Neuronal stem cell (in vitro differentiated cells): ENCODE data around the gene CHEK1.

Experiments used
- DNase-seq: peaks from one replicate; pipeline ENCODE4 v3.0.0-alpha.2; 2013; ENCODE audit warnings: low spot score
- H2AFZ ChIP-seq: one replicate; pipeline ENCODE4 v1.6.1; 2013; ENCODE audit warnings: mild to moderate bottlenecking, low read length, inconsistent platforms
- H2AK5ac ChIP-seq: 2 replicates; pipeline ENCODE4 v1.6.1; 2013; ENCODE audit warnings: low read depth, mild to moderate bottlenecking, inconsistent platforms, low read length, moderate library complexity, mixed read lengths
- H2BK120ac ChIP-seq: 2 replicates; pipeline ENCODE4 v1.6.1; 2013; ENCODE audit warnings: low read depth, mild to moderate bottlenecking, inconsistent platforms, low read length, moderate library complexity, mixed read lengths
- H2BK12ac ChIP-seq: one replicate; pipeline ENCODE4 v1.6.1; 2013; ENCODE audit warnings: low read length, inconsistent platforms
- H2BK15ac ChIP-seq: 2 replicates; pipeline ENCODE4 v1.6.1; 2013; ENCODE audit warnings: mild to moderate bottlenecking, low read length, inconsistent platforms, mixed read lengths
- H2BK5ac ChIP-seq: one replicate; pipeline ENCODE4 v1.6.1; 2013; ENCODE audit warnings: inconsistent platforms, mild to moderate bottlenecking, low read length, moderate library complexity
- H3K14ac ChIP-seq: one replicate; pipeline ENCODE4 v1.6.1; 2013; ENCODE audit warnings: low read length, inconsistent platforms
- H3K18ac ChIP-seq: 2 replicates; pipeline ENCODE4 v1.6.1; 2013; ENCODE audit warnings: low read length, inconsistent platforms
- H3K23ac ChIP-seq: 2 replicates; pipeline ENCODE4 v1.6.1; 2013; ENCODE audit warnings: low read depth, mild to moderate bottlenecking, mixed read lengths, low read length, inconsistent platforms; ENCODE audit not compliant: poor library complexity
- H3K27ac ChIP-seq: replicated peaks from 3 replicates; pipeline ENCODE4 v1.5.1; 2013; ENCODE audit warnings: low read length, inconsistent platforms
- H3K27me3 ChIP-seq, 3 experiments: 2 replicates each; pipeline ENCODE4 v1.6.1; 2013; ENCODE audit warnings: low read length in 3 of 3, mild to moderate bottlenecking in 2 of 3, inconsistent platforms in 1 of 3, low read depth in 1 of 3, mixed read lengths in 1 of 3, moderate library complexity in 1 of 3; ENCODE audit not compliant: control insufficient read depth in 3 of 3, insufficient read depth in 3 of 3
- H3K36me3 ChIP-seq, 2 donors: replicated peaks in 1 of 2; 2 replicates each; pipeline ENCODE4 v1.6.1; 2013; ENCODE audit warnings: low read length in 2 of 2; ENCODE audit not compliant: control insufficient read depth in 2 of 2, insufficient read depth in 2 of 2
- H3K4ac ChIP-seq: 2 replicates; pipeline ENCODE4 v1.6.1; 2013; ENCODE audit warnings: inconsistent platforms, mild to moderate bottlenecking, low read length, moderate library complexity
- H3K4me1 ChIP-seq, 2 donors: 1 replicate in 1 of 2; 2 replicates in 1 of 2; pipeline ENCODE4 v1.6.1; 2013; ENCODE audit warnings: low read length in 2 of 2, low read depth in 1 of 2; ENCODE audit not compliant: control insufficient read depth in 2 of 2, insufficient read depth in 1 of 2
- H3K4me2 ChIP-seq: one replicate; pipeline ENCODE4 v1.6.1; 2013; ENCODE audit warnings: mild to moderate bottlenecking, low read length, inconsistent platforms; ENCODE audit not compliant: insufficient read depth, poor library complexity, severe bottlenecking
- H3K4me3 ChIP-seq, 2 donors: 2 replicates each; pipeline ENCODE4 v1.5.1; 2013; ENCODE audit warnings: low read length in 2 of 2, mild to moderate bottlenecking in 2 of 2, inconsistent platforms in 1 of 2, moderate library complexity in 1 of 2
- H3K79me1 ChIP-seq: one replicate; pipeline ENCODE4 v1.6.1; 2013; ENCODE audit warnings: low read depth, mild to moderate bottlenecking, inconsistent platforms, low read length, moderate library complexity
- H3K9ac ChIP-seq: one replicate; pipeline ENCODE4 v1.6.1; 2013; ENCODE audit warnings: mild to moderate bottlenecking, low read depth, low read length, inconsistent platforms; ENCODE audit not compliant: poor library complexity
- H3K9me3 ChIP-seq, 2 donors: replicated peaks in 1 of 2; 2 replicates each; pipeline versions ENCODE3 to v1.6.1; 2013; ENCODE audit warnings: low read length in 2 of 2, mild to moderate bottlenecking in 2 of 2, inconsistent platforms in 1 of 2, low read depth in 1 of 2, mixed read lengths in 1 of 2, moderate library complexity in 1 of 2; ENCODE audit not compliant: control insufficient read depth in 2 of 2, insufficient read depth in 1 of 2
- H4K8ac ChIP-seq: one replicate; pipeline ENCODE4 v1.6.1; 2013; ENCODE audit warnings: low read depth, mild to moderate bottlenecking, inconsistent platforms, low read length, moderate library complexity
- H4K91ac ChIP-seq: one replicate; pipeline ENCODE4 v1.6.1; 2013; ENCODE audit warnings: low read length, low read depth, mild to moderate bottlenecking, inconsistent platforms; ENCODE audit not compliant: poor library complexity
- WGBS, 2 donors: extraction: QIAGEN DNeasy Blood & Tissue Kit; methylation state at CpG; one replicate each; pipeline ENCODE4 v1.1.7; 2013; ENCODE audit warnings: missing lambda C conversion rate in 2 of 2, mixed read lengths in 1 of 2; ENCODE audit not compliant: insufficient read length in 2 of 2, insufficient replicate concordance in 1 of 2; ENCODE audit errors: extremely low coverage in 2 of 2; 5-methylcytosine and 5-hydroxymethylcytosine counted together

The CHEK1 gene

DNA sequence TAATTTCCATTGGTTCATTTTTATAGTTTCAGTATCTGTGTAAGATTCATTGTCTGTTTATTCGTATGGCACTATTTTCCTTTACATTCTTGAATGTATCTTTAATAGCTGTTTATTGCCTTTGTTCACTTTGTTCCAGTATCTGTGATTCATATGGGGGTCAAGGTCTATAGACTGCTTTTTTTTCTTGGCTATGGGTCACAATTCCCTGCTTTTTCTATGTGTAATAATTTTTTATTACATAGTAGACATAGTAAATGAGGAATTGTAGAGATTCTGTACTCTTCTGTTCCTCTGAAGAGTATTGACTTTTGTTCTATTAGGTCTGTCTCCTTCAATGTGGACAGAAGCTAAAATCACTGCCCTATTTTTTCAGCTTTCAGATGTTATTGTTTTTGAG, 45.2 kb downstream of the CHEK1 start:
- no peak overlapping the region for H2BK5ac ChIP-seq
- no peak overlapping the region for H3K14ac ChIP-seq
- H3K27ac ChIP-seq = no peak overlapping the region
- H3K4me3 ChIP-seq = no peak overlapping the region
- H2AK5ac ChIP-seq = no peak overlapping the region
- peaks cover 6 to 92% of the 10 kb centered on the region in 2 donors for H3K36me3 ChIP-seq
- H3K27me3 ChIP-seq = no peaks in the 10 kb centered on the region
- no peak overlapping the region for H2BK12ac ChIP-seq
- H3K79me1 ChIP-seq = peaks cover 2% of the 10 kb centered on the region
- no peak overlapping the region for H3K18ac ChIP-seq
- DNase-seq = no peak
- no peak overlapping the region for H4K8ac ChIP-seq
- H2BK15ac ChIP-seq = no peak overlapping the region
- H2BK120ac ChIP-seq = no peak overlapping the region
- H3K4me2 ChIP-seq = no peak overlapping the region
- no peak overlapping the region for H4K91ac ChIP-seq
- H3K23ac ChIP-seq = no peak overlapping the region
- no peak overlapping the region for H2AFZ ChIP-seq
- peaks cover 2 to 23% of the 10 kb centered on the region in 2 donors for H3K9me3 ChIP-seq
- no peaks in the 10 kb centered on the region for H3K4me1 ChIP-seq
- H3K9ac ChIP-seq = no peak overlapping the region
- no CpG with 5 or more reads among the region's 1 CpG for WGBS, 2 donors
- no peak overlapping the region for H3K4ac ChIP-seq

DNA sequence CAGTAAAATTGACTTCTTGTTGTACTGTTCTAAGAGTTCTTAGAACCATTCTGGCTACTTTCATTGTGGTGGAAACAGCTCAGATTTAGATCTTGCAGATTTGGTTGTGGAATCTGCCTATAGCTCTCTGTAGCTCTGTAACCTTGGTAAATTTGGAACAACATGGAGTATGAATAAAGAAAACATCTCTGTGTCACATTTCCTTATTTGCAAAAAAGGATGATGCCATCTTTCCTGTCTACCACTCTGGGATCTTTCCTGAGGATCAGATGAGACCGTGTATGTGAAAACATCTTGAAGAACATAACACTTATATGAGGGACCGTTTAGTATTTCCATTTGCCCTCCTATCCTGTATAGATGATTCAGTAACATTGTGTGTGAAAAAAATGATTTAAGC, 46.6 kb downstream of the CHEK1 start:
- Histone ChIP-seq H2AFZ (no peak overlapping the region), H2BK120ac (no peak overlapping the region), H3K4me1 (no peaks in the 10 kb centered on the region), H3K9ac (no peak overlapping the region), H2AK5ac (no peak overlapping the region), H3K27me3 (no peaks in the 10 kb centered on the region), H3K23ac (no peak overlapping the region), H2BK5ac (no peak overlapping the region), H2BK15ac (no peak overlapping the region), H3K14ac (no peak overlapping the region), H3K9me3 (peaks cover 2 to 9% of the 10 kb centered on the region in 2 donors), H3K4me3 (no peak overlapping the region), H3K4me2 (no peak overlapping the region), H3K27ac (no peak overlapping the region), H3K18ac (no peak overlapping the region), H4K8ac (no peak overlapping the region), H3K79me1 (peaks cover 2% of the 10 kb centered on the region), H3K36me3 (peaks cover 9 to 91% of the 10 kb centered on the region in 2 donors), H4K91ac (no peak overlapping the region), H3K4ac (no peak overlapping the region), H2BK12ac (no peak overlapping the region)
- DNase-seq = no peak
- whole genome bisulfite sequencing, 2 donors = no CpG with 5 or more reads among the region's 2 CpGs

DNA sequence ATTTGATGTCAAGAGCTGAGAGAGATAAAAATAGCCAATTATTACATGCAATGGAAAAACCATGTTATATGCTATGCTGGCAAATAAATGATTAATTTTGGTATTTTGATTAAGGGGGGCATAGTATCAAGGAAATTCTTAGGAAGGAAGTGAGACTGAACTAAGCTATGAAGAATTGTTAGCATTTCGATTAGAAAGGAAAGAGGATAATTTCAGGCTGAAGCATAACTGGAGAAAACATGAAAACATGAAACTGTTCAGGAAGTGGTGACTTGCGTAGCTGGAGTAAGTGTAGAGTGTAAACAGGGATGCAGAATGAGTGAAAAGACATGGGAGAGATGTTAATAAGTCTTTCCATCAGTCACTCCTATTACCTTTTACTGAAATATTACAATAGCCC, 49.2 kb downstream of the CHEK1 start:
- Histone ChIP-seq H3K79me1 (peaks cover 2% of the 10 kb centered on the region), H2BK5ac (no peak overlapping the region), H2AFZ (no peak overlapping the region), H3K23ac (no peak overlapping the region), H3K14ac (no peak overlapping the region), H3K18ac (no peak overlapping the region), H4K91ac (no peak overlapping the region), H3K27ac (no peak overlapping the region), H3K36me3 (peaks cover 14 to 91% of the 10 kb centered on the region in 2 donors), H2BK12ac (no peak overlapping the region), H2AK5ac (no peak overlapping the region), H3K9ac (no peak overlapping the region), H3K9me3 (peaks cover 0 to 3% of the 10 kb centered on the region in 2 donors), H3K27me3 (no peaks in the 10 kb centered on the region), H3K4me2 (no peak overlapping the region), H2BK15ac (no peak overlapping the region), H2BK120ac (no peak overlapping the region), H4K8ac (no peak overlapping the region), H3K4ac (no peak overlapping the region), H3K4me3 (no peak overlapping the region), H3K4me1 (no peaks in the 10 kb centered on the region)
- WGBS, 2 donors = no CpG with 5 or more reads among the region's 2 CpGs
- DNase-seq = no peak

DNA sequence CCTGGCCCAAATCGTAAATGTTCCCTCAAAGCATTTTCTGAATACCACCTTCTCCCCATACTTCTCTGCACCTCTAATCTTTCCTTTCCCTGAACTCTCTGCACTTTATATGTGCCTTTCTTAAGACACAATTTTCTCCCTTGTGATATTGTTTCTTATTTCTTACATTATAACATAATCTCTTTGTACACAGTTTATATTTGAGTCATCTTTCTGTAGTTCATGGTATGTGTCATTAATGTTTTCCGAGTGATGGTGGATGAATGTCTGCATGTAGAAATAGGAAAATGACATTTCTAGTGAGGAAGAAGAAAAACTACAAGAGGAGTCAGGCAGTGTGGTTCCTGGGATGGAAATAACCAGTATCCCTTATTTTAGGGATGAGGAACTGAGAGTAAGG, 50.2 kb downstream of the CHEK1 start:
- peaks cover 14 to 92% of the 10 kb centered on the region in 2 donors for H3K36me3 ChIP-seq
- no peak overlapping the region for H2BK120ac ChIP-seq
- H2AK5ac ChIP-seq = no peak overlapping the region
- no peaks in the 10 kb centered on the region for H3K27me3 ChIP-seq
- peaks cover 2% of the 10 kb centered on the region for H3K79me1 ChIP-seq
- no peak overlapping the region for H3K4ac ChIP-seq
- H3K4me3 ChIP-seq = no peak overlapping the region
- DNase-seq = no peak
- H2BK5ac ChIP-seq = no peak overlapping the region
- H2BK12ac ChIP-seq = no peak overlapping the region
- H4K91ac ChIP-seq = no peak overlapping the region
- H2AFZ ChIP-seq = no peak overlapping the region
- H3K9me3 ChIP-seq = peaks cover 0 to 3% of the 10 kb centered on the region in 2 donors
- no peak overlapping the region for H4K8ac ChIP-seq
- H3K14ac ChIP-seq = no peak overlapping the region
- H2BK15ac ChIP-seq = no peak overlapping the region
- no peak overlapping the region for H3K23ac ChIP-seq
- no peak overlapping the region for H3K27ac ChIP-seq
- H3K18ac ChIP-seq = no peak overlapping the region
- WGBS, 2 donors = no CpG with 5 or more reads among the region's 2 CpGs
- H3K4me1 ChIP-seq = no peaks in the 10 kb centered on the region
- H3K4me2 ChIP-seq = no peak overlapping the region
- H3K9ac ChIP-seq = no peak overlapping the region
